ENCODE results near the gene CAPN3. TPM values are rescaled to one million over a fixed set of nuclear protein-coding genes. Genes with fewer than 3 reads are reported as not detected.

CAPN3 gene
- total and polyA plus RNA-seq, 2 donors (not counting 3 experiments of a cell fraction or from before 2014, with no cell fraction given), result 2.2 to 3.7 TPM

DNA sequence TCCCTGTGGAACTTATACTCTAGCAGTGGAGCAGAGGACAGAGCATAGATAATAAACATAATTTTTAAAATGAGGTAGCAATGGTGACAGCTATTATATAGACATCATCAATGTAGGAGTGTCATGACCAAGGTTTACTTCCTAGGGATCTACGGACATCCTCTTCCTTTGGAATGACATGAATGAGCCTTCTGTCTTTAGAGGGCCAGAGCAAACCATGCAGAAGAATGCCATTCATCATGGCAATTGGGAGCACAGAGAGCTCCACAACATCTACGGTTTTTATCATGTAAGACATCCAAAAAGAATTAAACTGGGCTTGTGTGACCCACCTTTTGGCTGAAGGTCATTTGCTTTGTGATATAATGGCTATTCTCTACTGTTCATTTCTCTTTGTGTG, 30.1 kb upstream of the CAPN3 start:
- Histone ChIP-seq H3K36me3 (ENCODE audit: control insufficient read depth in 2 of 2, extremely low read depth in 1 of 2, insufficient read depth in 2 of 2, low read length in 2 of 2) (no peaks in the 10 kb centered on the region), H3K9me1 (replicated peaks; ENCODE audit: control insufficient read depth, extremely low read depth, insufficient read depth, low read length) (no peaks in the 10 kb centered on the region), H3K9me3 (replicated peaks; ENCODE audit: control insufficient read depth, insufficient read depth, low read length) (no peaks in the 10 kb centered on the region), H2AFZ (ENCODE audit: low read depth, low read length) (no peak overlapping the region), H3K79me2 (ENCODE audit: control insufficient read depth, insufficient read depth, low read length) (no peaks in the 10 kb centered on the region), H3K4me3 (replicated peaks in 1 of 3; ENCODE audit: insufficient read depth in 1 of 3, low read depth in 1 of 3, low read length in 3 of 3) (no peak overlapping the region), H4K20me1 (replicated peaks; ENCODE audit: control insufficient read depth, extremely low read depth, insufficient read depth, low read length) (no peaks in the 10 kb centered on the region), H3K4me1 (ENCODE audit: control insufficient read depth, extremely low read depth, insufficient read depth, low read length) (no peaks in the 10 kb centered on the region), H3K27ac (ENCODE audit: insufficient read depth, low read depth, low read length) (no peak overlapping the region), H3K4me2 (ENCODE audit: insufficient read depth, low read length) (no peak overlapping the region), H3K9ac (replicated peaks; ENCODE audit: extremely low read depth, insufficient read depth, low read length) (no peak overlapping the region), H3K27me3 (ENCODE audit: control insufficient read depth in 2 of 2, insufficient read depth in 2 of 2, low read length in 2 of 2) (no peaks in the 10 kb centered on the region)
- TF ChIP-seq MYC (IDR thresholded peaks at IDR 0.05; ENCODE audit: low read depth, low read length) (no peak), EZH2 (IDR thresholded peaks at IDR 0.05; ENCODE audit: borderline replicate concordance, low read depth, low read length, severe bottlenecking) (no peak), GATA2 (IDR thresholded peaks at IDR 0.05; ENCODE audit: insufficient read depth, insufficient read length, low read depth, low read length) (no peak), POLR2AphosphoS5 (IDR thresholded peaks at IDR 0.05; ENCODE audit: insufficient read depth, low read depth, low read length) (no peak), FOS (IDR thresholded peaks at IDR 0.05; ENCODE audit: borderline replicate concordance, insufficient read depth, low read length) (no peak), POLR2A (IDR thresholded peaks at IDR 0.05; ENCODE audit: low read depth, low read length) (no peak), JUN (IDR thresholded peaks at IDR 0.05; ENCODE audit: borderline replicate concordance, insufficient read depth, insufficient read length, low read depth) (no peak)
- TF ChIP-seq, protein P1, sequence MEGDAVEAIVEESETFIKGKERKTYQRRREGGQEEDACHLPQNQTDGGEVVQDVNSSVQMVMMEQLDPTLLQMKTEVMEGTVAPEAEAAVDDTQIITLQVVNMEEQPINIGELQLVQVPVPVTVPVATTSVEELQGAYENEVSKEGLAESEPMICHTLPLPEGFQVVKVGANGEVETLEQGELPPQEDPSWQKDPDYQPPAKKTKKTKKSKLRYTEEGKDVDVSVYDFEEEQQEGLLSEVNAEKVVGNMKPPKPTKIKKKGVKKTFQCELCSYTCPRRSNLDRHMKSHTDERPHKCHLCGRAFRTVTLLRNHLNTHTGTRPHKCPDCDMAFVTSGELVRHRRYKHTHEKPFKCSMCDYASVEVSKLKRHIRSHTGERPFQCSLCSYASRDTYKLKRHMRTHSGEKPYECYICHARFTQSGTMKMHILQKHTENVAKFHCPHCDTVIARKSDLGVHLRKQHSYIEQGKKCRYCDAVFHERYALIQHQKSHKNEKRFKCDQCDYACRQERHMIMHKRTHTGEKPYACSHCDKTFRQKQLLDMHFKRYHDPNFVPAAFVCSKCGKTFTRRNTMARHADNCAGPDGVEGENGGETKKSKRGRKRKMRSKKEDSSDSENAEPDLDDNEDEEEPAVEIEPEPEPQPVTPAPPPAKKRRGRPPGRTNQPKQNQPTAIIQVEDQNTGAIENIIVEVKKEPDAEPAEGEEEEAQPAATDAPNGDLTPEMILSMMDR (IDR thresholded peaks at IDR 0.05; ENCODE audit: extremely low read depth in 1 of 2, insufficient read depth in 1 of 2, low read depth in 1 of 2, low read length in 2 of 2), result no peak
- TF ChIP-seq, protein P2, sequence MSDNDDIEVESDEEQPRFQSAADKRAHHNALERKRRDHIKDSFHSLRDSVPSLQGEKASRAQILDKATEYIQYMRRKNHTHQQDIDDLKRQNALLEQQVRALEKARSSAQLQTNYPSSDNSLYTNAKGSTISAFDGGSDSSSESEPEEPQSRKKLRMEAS (IDR thresholded peaks at IDR 0.05; ENCODE audit: insufficient read depth, insufficient read length), result no peak
- dilution Hi-C loops (cut with MboI; ENCODE audit: extremely low pct_ligation_motif_present, low sequenced_read_pairs) (no loop called here), intact Hi-C loops (cut with micrococcal nuclease) (no loop called here)
- no TSS peak for BruUV-seq (replicated peaks)
- ChIA-PET CTCF (interaction anchor here (1.3 to 1.7 kb wide), 4 partner anchors 10 to 56 kb away, joined by 3 to 4 read pairs (median 4); no protein-coding TSS in a partner anchor), POLR2A (no interaction called here)
- no peak for FAIRE-seq
- no peak for DNase-seq (ENCODE audit: low read depth, low spot score)

Data from endothelial cell of umbilical vein (primary cell).